Esophagus muscularis mucosa (tissue), 4 donors: ENCODE results near the gene IL6. TPM values are rescaled to one million over a fixed set of nuclear protein-coding genes. Genes with fewer than 3 reads are reported as not detected.
"Not testable (repeated sequence)": the region's sequence is repeated elsewhere in the genome, so short reads cannot be mapped to it uniquely, and the experiment has no call there.

ENCODE experiments used
- DNase-seq: peaks from one replicate; pipeline ENCODE4 v3.0.0-alpha.2; 2017; ENCODE audit errors: extremely low spot score
- H3K27ac ChIP-seq, 4 donors: fragments of 200-600 bp; sonication (generic); replicated peaks in 1 of 4; 1 replicate in 3 of 4; 2 replicates in 1 of 4; pipeline ENCODE4 v1.5.1; 2016 to 2019; ENCODE audit warnings: mild to moderate bottlenecking in 1 of 4
- H3K27me3 ChIP-seq, 4 donors: fragments of 200-600 bp; sonication (generic); one replicate each; pipeline versions ENCODE4 v1.5.1 to v1.6.0; 2016 to 2019
- H3K36me3 ChIP-seq, 4 donors: fragments of 200-600 bp; sonication (generic); one replicate each; pipeline ENCODE4 v1.5.1; 2016 to 2019
- H3K4me1 ChIP-seq, 4 donors: fragments of 200-600 bp; sonication (generic); one replicate each; pipeline ENCODE4 v1.5.1; 2016 to 2019
- H3K4me3 ChIP-seq, 4 donors: fragments of 200-600 bp; sonication (generic); 1 replicate in 2 of 4; 2 replicates in 2 of 4; pipeline ENCODE4 v1.5.1; 2016 to 2019; ENCODE audit warnings: mild to moderate bottlenecking in 4 of 4, moderate library complexity in 1 of 4
- H3K9me3 ChIP-seq, 4 donors: fragments of 200-600 bp; sonication (generic); 1 replicate in 3 of 4; 2 replicates in 1 of 4; pipeline ENCODE4 v1.5.1; 2016 to 2019
- EP300 ChIP-seq: sonication (generic); formaldehyde crosslinking; IDR thresholded peaks from one replicate; pipeline ENCODE4 v1.6.1; 2017; ENCODE audit warnings: antibody characterized with exemption
- POLR2A ChIP-seq: fragments of 450-650 bp; IDR thresholded peaks from one replicate; pipeline ENCODE4 v1.6.1; 2017; ENCODE audit warnings: antibody characterized with exemption, moderate library complexity, mild to moderate bottlenecking, low read depth
- POLR2AphosphoS5 ChIP-seq, 2 donors: sonication (generic); formaldehyde crosslinking; IDR thresholded peaks; one replicate each; pipeline ENCODE4 v1.6.1; 2017; ENCODE audit warnings: antibody characterized with exemption in 2 of 2
- WGBS: methylation state at CpG from one replicate; pipeline ENCODE4 v1.1.5; 2018; 5-methylcytosine and 5-hydroxymethylcytosine counted together
- intact Hi-C: fragments of 100-400 bp; cut with DNase I; formaldehyde crosslinking; loops from one replicate; pipeline ENCODE4 v1.15.1; 2023
- total RNA-seq, 4 donors: library from RNA; depleted of rRNA; stranded (reverse); fragments of >200 nt; gene quantifications; one replicate each; pipeline versions ENCODE4 v1.1.0 to v1.2.1, GENCODE V29; 2016
- TF ChIP-seq, protein P1 (sequence below), 3 experiments: fragments of 200-600 bp in 2 of 3; fragments of 450-650 bp in 1 of 3; sonication (generic) in 2 of 3; IDR thresholded peaks; one replicate each; pipeline ENCODE4 v1.5.1; 2017 to 2019; ENCODE audit warnings: antibody characterized with exemption in 3 of 3, mild to moderate bottlenecking in 2 of 3, moderate library complexity in 1 of 3

IL6 gene
- total RNA-seq, 4 donors from 2014 or later = 0.83 to 51.4 (median 3.4) TPM

DNA sequence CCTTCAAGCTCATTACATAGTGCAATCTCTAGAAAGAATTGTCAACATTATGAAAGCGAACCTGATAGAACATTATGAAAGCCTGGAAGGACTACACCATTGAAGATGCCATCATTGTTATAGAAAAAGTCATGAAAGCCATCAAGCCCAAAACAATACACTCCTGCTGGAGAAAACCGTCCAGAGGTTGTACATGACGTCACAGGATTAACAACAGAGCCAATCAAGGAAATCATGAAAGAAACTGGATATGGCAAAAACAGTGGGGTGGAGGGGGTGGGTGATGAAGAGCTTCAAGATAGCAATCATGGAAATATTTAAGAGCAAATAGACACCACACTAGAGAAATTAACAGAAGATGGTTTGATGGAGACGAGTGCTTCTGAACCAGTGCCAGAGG, 50.0 kb downstream of the IL6 start:
- intact Hi-C loops = no loop called here
- Histone ChIP-seq H3K9me3 (no peaks in the 10 kb centered on the region), H3K4me1 (peaks cover 0 to 10% (median under 1%) of the 10 kb centered on the region in 4 donors), H3K4me3 (no peak overlapping the region), H3K27me3 (no peaks in the 10 kb centered on the region), H3K36me3 (no peaks in the 10 kb centered on the region), H3K27ac (no peak overlapping the region)
- DNase-seq = no peak
- WGBS = 79% methylated on average over 4 of the region's 4 CpGs
- TF ChIP-seq EP300 = no peak
- TF ChIP-seq, protein P1, sequence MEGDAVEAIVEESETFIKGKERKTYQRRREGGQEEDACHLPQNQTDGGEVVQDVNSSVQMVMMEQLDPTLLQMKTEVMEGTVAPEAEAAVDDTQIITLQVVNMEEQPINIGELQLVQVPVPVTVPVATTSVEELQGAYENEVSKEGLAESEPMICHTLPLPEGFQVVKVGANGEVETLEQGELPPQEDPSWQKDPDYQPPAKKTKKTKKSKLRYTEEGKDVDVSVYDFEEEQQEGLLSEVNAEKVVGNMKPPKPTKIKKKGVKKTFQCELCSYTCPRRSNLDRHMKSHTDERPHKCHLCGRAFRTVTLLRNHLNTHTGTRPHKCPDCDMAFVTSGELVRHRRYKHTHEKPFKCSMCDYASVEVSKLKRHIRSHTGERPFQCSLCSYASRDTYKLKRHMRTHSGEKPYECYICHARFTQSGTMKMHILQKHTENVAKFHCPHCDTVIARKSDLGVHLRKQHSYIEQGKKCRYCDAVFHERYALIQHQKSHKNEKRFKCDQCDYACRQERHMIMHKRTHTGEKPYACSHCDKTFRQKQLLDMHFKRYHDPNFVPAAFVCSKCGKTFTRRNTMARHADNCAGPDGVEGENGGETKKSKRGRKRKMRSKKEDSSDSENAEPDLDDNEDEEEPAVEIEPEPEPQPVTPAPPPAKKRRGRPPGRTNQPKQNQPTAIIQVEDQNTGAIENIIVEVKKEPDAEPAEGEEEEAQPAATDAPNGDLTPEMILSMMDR (IDR thresholded peaks at IDR 0.05) = no peak

DNA sequence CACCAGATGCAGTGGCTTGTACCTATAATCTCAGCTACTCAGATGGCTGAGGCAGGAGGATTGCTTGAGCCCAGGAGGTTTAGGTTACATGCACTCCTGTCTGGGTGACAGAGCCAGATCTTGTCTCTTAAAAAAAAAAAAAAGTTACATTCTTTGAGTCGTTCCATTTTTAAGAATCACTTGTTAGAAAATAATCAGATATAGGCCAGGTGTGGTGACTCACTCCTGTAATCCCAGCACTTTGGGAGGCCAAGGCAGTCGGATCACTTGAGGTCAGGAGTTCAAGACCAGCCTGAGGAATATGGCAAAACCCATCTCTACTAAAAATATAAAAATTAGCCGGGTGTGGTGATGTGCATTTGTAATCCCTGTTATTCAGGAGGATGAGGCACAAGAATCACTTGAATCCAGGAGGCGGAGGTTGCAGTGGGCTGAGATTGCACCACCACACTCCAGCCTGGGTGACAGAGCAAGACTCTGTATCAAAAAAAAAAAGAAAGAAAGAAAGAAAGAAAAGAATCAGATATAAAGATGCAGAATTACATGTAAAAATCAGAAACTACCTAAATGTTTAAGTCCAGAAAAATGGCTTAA, 52.8 kb downstream of the IL6 start:
- H3K27ac ChIP-seq, H3K4me1 ChIP-seq, H3K27me3 ChIP-seq, DNase-seq, H3K36me3 ChIP-seq, H3K4me3 ChIP-seq, H3K9me3 ChIP-seq, intact Hi-C loops: not testable (repeated sequence)
- WGBS = 78% methylated on average over 4 of the region's 4 CpGs

DNA sequence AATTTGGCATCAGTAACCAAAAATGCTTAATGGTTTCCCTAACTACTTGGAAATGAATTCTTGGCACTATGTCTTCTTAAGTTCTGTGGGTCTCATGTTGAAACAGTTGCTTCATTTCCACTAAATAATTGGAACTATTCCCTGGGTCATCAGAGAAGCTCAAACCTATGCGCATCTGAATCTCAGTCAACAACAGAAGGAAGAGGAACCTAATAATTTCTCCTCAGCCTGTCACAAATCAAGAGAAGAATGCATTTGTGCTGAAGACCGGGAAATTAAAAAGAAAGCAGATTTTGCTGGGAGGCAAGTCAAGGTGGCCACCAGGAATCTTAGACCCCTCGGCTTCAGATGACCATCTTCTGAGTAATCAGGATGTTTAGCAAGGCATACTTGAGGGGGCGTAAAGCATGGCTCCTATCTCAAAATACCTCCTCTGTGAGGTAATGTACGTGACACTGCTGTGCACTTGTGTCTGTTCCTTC, 54.3 kb downstream of the IL6 start:
- H3K27ac ChIP-seq = peak overlapping the region in 2 of 4 donors; percentile 21 to 28
- TF ChIP-seq POLR2A (no peak), EP300 (no peak), POLR2AphosphoS5 (IDR thresholded peaks at IDR 0.05) (no peak)
- TF ChIP-seq, protein P1 (IDR thresholded peaks at IDR 0.05) = no peak
- H3K9me3 ChIP-seq = no peaks in the 10 kb centered on the region
- H3K4me1 ChIP-seq = peaks cover 0 to 10% (median 3%) of the 10 kb centered on the region in 4 donors
- H3K4me3 ChIP-seq = no peak overlapping the region
- no peaks in the 10 kb centered on the region for H3K27me3 ChIP-seq
- no peaks in the 10 kb centered on the region for H3K36me3 ChIP-seq
- no peak for DNase-seq
- 55% methylated on average over 5 of the region's 5 CpGs for WGBS
- intact Hi-C loops = no loop called here

Other genes with a start within 250 kb of the IL6 start
- 1 to 10 TPM; 1.6 to 2.2 (median 1.6) TPM for gene STEAP1B, start 227.0 kb upstream of the IL6 start, total RNA-seq
- 100 to 1,000 TPM; 141 to 303 (median 267) TPM for gene TOMM7, start 95.6 kb downstream of the IL6 start, total RNA-seq